Caco-2 (cell line): Measurements from ENCODE around the gene C3orf52. TPM values are rescaled to one million over a fixed set of nuclear protein-coding genes. Genes with fewer than 3 reads are reported as not detected.
A peak's percentile ranks its signal among the peaks of the same experiment; 100 is the strongest.
"Not testable (repeated sequence)": the region's sequence is repeated elsewhere in the genome, so short reads cannot be mapped to it uniquely, and the experiment has no call there.

ENCODE experiments used
- Bru-seq: library from RNA; stranded (reverse); fragments of 400-500 nt; gene quantifications from one replicate; lab custom pipeline; 2021; lab: Mats Ljungman, UMichigan
- BruChase-seq, 2 experiments: library from RNA; stranded (reverse); fragments of 400-500 nt; gene quantifications; one replicate each; lab custom pipeline; 2021; lab: Mats Ljungman, UMichigan
- BruUV-seq: library from RNA; stranded (reverse); fragments of 400-500 nt; replicated peaks from 2 replicates; lab custom pipeline; 2021; lab: Mats Ljungman, UMichigan
- CTCF ChIA-PET: fragments of 300-600 bp; sonication (Branson Sonifier 250); formaldehyde crosslinking; loops from one replicate; lab custom pipeline; 2022; ENCODE audit warnings: antibody characterized with exemption; lab: Charles Lee
- POLR2A ChIA-PET: fragments of 300-600 bp; sonication (Branson Sonifier 250); formaldehyde crosslinking; loops from one replicate; lab custom pipeline; 2022; ENCODE audit warnings: antibody characterized with exemption; lab: Charles Lee
- DNase-seq, 2 experiments: peaks; one replicate each; pipeline versions ENCODE4 v3.0.0 to v3.0.0-alpha.2; 2020 to 2022
- H3K27me3 ChIP-seq: replicated peaks from 2 replicates; pipeline ENCODE4 v1.6.0; 2011; ENCODE audit warnings: low read length; ENCODE audit not compliant: control insufficient read depth, insufficient read depth
- H3K36me3 ChIP-seq: 2 replicates; pipeline ENCODE4 v1.5.1; 2011; ENCODE audit warnings: low read length; ENCODE audit not compliant: control insufficient read depth, insufficient read depth
- H3K4me1 ChIP-seq: fragments of 250-450 bp; sonication (Bioruptor Pico); 2 replicates; pipeline ENCODE4 v1.5.1; 2020; ENCODE audit warnings: mild to moderate bottlenecking
- H3K4me3 ChIP-seq: 2 replicates; pipeline ENCODE4 v1.5.1; 2011; ENCODE audit warnings: low read depth, mild to moderate bottlenecking, control low read depth, low read length
- H3K9me3 ChIP-seq: fragments of 250-450 bp; sonication (Bioruptor Pico); 2 replicates; pipeline ENCODE4 v1.5.1; 2020; ENCODE audit warnings: mild to moderate bottlenecking, moderate library complexity
- H3K27ac Mint-ChIP-seq: one replicate; pipeline ENCODE4 v1.8.0; 2022; ENCODE audit warnings: mixed read lengths; ENCODE audit not compliant: unreplicated experiment
- H3K27me3 Mint-ChIP-seq: one replicate; pipeline ENCODE4 v1.8.0; 2022; ENCODE audit warnings: mixed read lengths; ENCODE audit not compliant: insufficient read depth, unreplicated experiment
- H3K36me3 Mint-ChIP-seq: one replicate; pipeline ENCODE4 v1.8.0; 2022; ENCODE audit warnings: mild to moderate bottlenecking, mixed read lengths; ENCODE audit not compliant: insufficient read depth, unreplicated experiment
- H3K4me1 Mint-ChIP-seq: one replicate; pipeline ENCODE4 v1.8.0; 2022; ENCODE audit warnings: low read depth, mixed read lengths; ENCODE audit not compliant: unreplicated experiment
- H3K4me3 Mint-ChIP-seq: one replicate; pipeline ENCODE4 v1.8.0; 2022; ENCODE audit warnings: mild to moderate bottlenecking, moderate library complexity, mixed read lengths; ENCODE audit not compliant: unreplicated experiment
- H3K9me3 Mint-ChIP-seq: one replicate; pipeline ENCODE4 v1.8.0; 2022; ENCODE audit warnings: mixed read lengths; ENCODE audit not compliant: unreplicated experiment
- intact Hi-C: fragments of 100-400 bp; cut with micrococcal nuclease; formaldehyde crosslinking; loops from one replicate; pipeline ENCODE4 v1.10.0; 2022; ENCODE audit not compliant: unreplicated experiment
- long read RNA-seq: library from polyadenylated mRNA; stranded (forward); transcript quantifications from one replicate; pipeline ENCODE4 v2.0.0, GENCODE V29; 2022
- total RNA-seq: library from RNA; stranded (reverse); gene quantifications from 2 replicates; pipeline ENCODE4 v1.2.3, GENCODE V29; 2022
- TF ChIP-seq, protein P1 (sequence below), 2 experiments: fragments of 200-600 bp in 1 of 2; IDR thresholded peaks; 1 replicate in 1 of 2; 2 replicates in 1 of 2; pipeline versions ENCODE4 v1.5.1 to v1.8.0; 2011 to 2022; ENCODE audit warnings: antibody characterized with exemption in 1 of 2, control low read depth in 1 of 2, inconsistent platforms in 1 of 2, low read depth in 1 of 2, low read length in 1 of 2, mild to moderate bottlenecking in 1 of 2, moderate library complexity in 1 of 2; ENCODE audit not compliant: insufficient read depth in 1 of 2, severe bottlenecking in 1 of 2, unreplicated experiment in 1 of 2

C3orf52 gene
- total RNA-seq, result 52.4 and 64.5 TPM in 2 replicates
- Bru-seq, nascent RNA, result percentile 98 among the genes with signal in this experiment
- percentile 95 among the genes with signal in this experiment for BruChase-seq, experiment 1, labeled RNA remaining after a 2-hour chase
- percentile 93 among the genes with signal in this experiment for BruChase-seq, experiment 2, labeled RNA remaining after a 6-hour chase
- long read RNA-seq, transcript C3orf52-201 (6 exons, 2,277 nt), result major isoform, 91 of 120 reads
- long read RNA-seq, partial matches to known transcripts, result 2 of 120 reads
- long read RNA-seq, other reads (novel, unspliced or antisense), result 23 of 120 reads

DNA sequence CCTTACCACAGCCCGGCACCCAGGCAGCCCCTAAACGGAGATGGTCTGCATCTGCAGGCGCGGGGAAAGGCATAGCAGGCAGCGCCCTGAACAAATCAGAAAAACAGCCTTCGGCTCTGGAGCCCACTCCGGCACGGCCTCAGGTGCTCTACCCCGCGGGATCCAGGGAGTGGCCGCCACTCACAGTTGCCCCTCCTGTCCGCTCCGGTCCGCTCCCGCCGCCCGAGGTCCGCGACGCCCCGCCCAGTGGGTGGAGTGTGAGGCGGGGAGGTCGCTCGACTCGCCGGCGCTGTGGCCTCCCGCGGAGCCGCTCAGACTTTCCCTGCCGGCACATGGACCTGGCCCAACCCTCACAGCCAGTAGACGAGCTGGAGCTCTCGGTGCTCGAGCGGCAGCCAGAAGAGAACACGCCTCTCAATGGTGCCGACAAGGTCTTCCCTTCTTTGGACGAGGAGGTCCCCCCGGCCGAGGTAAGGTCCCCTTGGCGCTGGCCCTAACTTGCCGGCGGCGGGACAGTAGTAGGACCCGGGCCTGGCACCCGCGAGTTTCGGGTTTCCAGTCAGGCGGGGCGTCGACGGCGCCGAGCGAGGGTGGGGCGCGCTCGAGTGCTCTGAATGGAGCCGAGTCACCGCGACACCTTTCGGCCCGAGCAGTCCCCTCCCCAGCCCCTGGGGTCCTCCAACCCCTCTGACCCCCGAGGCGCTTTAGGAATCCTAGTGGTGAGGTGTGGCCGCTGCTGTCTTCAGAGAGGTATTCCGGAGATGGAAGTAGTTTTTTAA lies at the start of gene C3orf52:
Gene C3orf52, plus strand, starts transcription at position 314 of the 779 bp plus-strand sequence. Its CDS starts 19 bp downstream, at position 333.
- peaks cover 56% of the 10 kb centered on the region for H3K4me1 Mint-ChIP-seq
- no peaks in the 10 kb centered on the region for H3K9me3 Mint-ChIP-seq
- DNase-seq, result peak; percentile 92 to 95
- Histone ChIP-seq H3K36me3 (no peaks in the 10 kb centered on the region), H3K4me3 (peak within 1 kb of the TSS; percentile 74), H3K4me1 (peaks cover 66% of the 10 kb centered on the region), H3K27me3 (no peaks in the 10 kb centered on the region), H3K9me3 (no peaks in the 10 kb centered on the region)
- BruUV-seq, result no TSS peak
- H3K4me3 Mint-ChIP-seq, result peak within 1 kb of the TSS; percentile 73
- TF ChIP-seq, protein P1, sequence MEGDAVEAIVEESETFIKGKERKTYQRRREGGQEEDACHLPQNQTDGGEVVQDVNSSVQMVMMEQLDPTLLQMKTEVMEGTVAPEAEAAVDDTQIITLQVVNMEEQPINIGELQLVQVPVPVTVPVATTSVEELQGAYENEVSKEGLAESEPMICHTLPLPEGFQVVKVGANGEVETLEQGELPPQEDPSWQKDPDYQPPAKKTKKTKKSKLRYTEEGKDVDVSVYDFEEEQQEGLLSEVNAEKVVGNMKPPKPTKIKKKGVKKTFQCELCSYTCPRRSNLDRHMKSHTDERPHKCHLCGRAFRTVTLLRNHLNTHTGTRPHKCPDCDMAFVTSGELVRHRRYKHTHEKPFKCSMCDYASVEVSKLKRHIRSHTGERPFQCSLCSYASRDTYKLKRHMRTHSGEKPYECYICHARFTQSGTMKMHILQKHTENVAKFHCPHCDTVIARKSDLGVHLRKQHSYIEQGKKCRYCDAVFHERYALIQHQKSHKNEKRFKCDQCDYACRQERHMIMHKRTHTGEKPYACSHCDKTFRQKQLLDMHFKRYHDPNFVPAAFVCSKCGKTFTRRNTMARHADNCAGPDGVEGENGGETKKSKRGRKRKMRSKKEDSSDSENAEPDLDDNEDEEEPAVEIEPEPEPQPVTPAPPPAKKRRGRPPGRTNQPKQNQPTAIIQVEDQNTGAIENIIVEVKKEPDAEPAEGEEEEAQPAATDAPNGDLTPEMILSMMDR (IDR thresholded peaks at IDR 0.05; ENCODE audit: insufficient read depth in 1 of 2, low read depth in 1 of 2, low read length in 1 of 2, severe bottlenecking in 1 of 2, unreplicated experiment in 1 of 2), result peak; percentile 21 to 34
- POLR2A ChIA-PET, result interaction anchor here (0.9 to 1.4 kb wide), 4 partner anchors 11 to 107 kb away, joined by 3 to 7 read pairs (median 5); partner anchors contain the start of gene ABHD10
- CTCF ChIA-PET, result no interaction called here
- H3K27ac Mint-ChIP-seq, result peak within 1 kb of the TSS; percentile 94
- H3K36me3 Mint-ChIP-seq, result peaks cover 51% of the 10 kb centered on the region
- intact Hi-C loops, result loop anchor here (5.0 kb wide), 1 partner anchor 354 kb away; no protein-coding TSS in a partner anchor
- no peaks in the 10 kb centered on the region for H3K27me3 Mint-ChIP-seq

GRCh38 chr3:112037194-112037593 lies 49.0 kb upstream of the C3orf52 start:
- BruUV-seq, H3K4me1 Mint-ChIP-seq, H3K36me3 ChIP-seq, intact Hi-C loops, DNase-seq, CTCF ChIA-PET, H3K36me3 Mint-ChIP-seq, H3K4me1 ChIP-seq, POLR2A ChIA-PET, H3K4me3 ChIP-seq, H3K27me3 ChIP-seq, H3K27ac Mint-ChIP-seq, H3K9me3 ChIP-seq, H3K4me3 Mint-ChIP-seq, H3K9me3 Mint-ChIP-seq, H3K27me3 Mint-ChIP-seq: not testable (repeated sequence)

- Mint-ChIP-seq H3K27ac (no peak overlapping the region), H3K36me3 (no peaks in the 10 kb centered on the region), H3K4me1 (peaks cover 7% of the 10 kb centered on the region), H3K27me3 (no peaks in the 10 kb centered on the region), H3K9me3 (no peaks in the 10 kb centered on the region), H3K4me3 (no peak overlapping the region)
- BruUV-seq, result no TSS peak
- Histone ChIP-seq H3K4me3 (no peak overlapping the region), H3K4me1 (peaks cover 4% of the 10 kb centered on the region; the same call in 1 of the 2 replicates), H3K27me3 (no peaks in the 10 kb centered on the region), H3K9me3 (no peaks in the 10 kb centered on the region), H3K36me3 (no peaks in the 10 kb centered on the region)
- ChIA-PET POLR2A (interaction anchor here (1.1 kb wide), 1 partner anchor 60 kb away, joined by 5 read pairs; the partner anchor contains the start of gene ABHD10), CTCF (interaction anchor here (0.9 kb wide), 1 partner anchor 25 kb away, joined by 8 read pairs; no protein-coding TSS in a partner anchor)
- TF ChIP-seq, protein P1 (IDR thresholded peaks at IDR 0.05; ENCODE audit: insufficient read depth in 1 of 2, low read depth in 1 of 2, low read length in 1 of 2, severe bottlenecking in 1 of 2, unreplicated experiment in 1 of 2), result no peak
- DNase-seq, result no peak
- intact Hi-C loops, result no loop called here
These were observed 47.3 kb upstream of the C3orf52 start for GRCh38 chr3:112038863-112039262.
